Measurements from ENCODE around the gene FBXW2.

DNA sequence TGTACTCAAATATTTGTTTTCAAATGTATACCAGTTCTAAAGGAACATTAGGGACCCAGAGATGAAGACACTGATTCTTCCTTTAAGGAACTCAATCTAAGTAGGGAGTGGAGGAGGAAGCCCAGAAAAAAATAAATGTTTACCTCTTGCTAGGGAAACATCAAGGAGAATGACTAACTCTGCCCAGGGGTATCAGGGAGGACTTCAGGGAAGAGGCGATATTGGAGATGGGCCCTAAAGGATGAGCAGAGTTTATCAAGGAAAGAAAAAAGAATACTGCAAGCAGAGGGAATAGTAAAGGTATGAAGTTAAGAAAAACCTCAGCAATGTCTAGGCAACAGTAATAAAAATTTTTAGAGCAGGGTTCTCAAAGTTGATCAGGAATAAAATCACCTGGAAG is 16.4 kb downstream of the FBXW2 start:
- TF ChIP-seq, protein P1, sequence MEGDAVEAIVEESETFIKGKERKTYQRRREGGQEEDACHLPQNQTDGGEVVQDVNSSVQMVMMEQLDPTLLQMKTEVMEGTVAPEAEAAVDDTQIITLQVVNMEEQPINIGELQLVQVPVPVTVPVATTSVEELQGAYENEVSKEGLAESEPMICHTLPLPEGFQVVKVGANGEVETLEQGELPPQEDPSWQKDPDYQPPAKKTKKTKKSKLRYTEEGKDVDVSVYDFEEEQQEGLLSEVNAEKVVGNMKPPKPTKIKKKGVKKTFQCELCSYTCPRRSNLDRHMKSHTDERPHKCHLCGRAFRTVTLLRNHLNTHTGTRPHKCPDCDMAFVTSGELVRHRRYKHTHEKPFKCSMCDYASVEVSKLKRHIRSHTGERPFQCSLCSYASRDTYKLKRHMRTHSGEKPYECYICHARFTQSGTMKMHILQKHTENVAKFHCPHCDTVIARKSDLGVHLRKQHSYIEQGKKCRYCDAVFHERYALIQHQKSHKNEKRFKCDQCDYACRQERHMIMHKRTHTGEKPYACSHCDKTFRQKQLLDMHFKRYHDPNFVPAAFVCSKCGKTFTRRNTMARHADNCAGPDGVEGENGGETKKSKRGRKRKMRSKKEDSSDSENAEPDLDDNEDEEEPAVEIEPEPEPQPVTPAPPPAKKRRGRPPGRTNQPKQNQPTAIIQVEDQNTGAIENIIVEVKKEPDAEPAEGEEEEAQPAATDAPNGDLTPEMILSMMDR (IDR thresholded peaks at IDR 0.05) = no peak
- no peak for TF ChIP-seq POLR2AphosphoS5 (IDR thresholded peaks at IDR 0.05; ENCODE audit: low read depth, low read length)
- TF ChIP-seq SIN3A (IDR thresholded peaks at IDR 0.05; ENCODE audit: borderline replicate concordance, insufficient read depth, low read depth, low read length) = no peak
- TF ChIP-seq, protein P2, sequence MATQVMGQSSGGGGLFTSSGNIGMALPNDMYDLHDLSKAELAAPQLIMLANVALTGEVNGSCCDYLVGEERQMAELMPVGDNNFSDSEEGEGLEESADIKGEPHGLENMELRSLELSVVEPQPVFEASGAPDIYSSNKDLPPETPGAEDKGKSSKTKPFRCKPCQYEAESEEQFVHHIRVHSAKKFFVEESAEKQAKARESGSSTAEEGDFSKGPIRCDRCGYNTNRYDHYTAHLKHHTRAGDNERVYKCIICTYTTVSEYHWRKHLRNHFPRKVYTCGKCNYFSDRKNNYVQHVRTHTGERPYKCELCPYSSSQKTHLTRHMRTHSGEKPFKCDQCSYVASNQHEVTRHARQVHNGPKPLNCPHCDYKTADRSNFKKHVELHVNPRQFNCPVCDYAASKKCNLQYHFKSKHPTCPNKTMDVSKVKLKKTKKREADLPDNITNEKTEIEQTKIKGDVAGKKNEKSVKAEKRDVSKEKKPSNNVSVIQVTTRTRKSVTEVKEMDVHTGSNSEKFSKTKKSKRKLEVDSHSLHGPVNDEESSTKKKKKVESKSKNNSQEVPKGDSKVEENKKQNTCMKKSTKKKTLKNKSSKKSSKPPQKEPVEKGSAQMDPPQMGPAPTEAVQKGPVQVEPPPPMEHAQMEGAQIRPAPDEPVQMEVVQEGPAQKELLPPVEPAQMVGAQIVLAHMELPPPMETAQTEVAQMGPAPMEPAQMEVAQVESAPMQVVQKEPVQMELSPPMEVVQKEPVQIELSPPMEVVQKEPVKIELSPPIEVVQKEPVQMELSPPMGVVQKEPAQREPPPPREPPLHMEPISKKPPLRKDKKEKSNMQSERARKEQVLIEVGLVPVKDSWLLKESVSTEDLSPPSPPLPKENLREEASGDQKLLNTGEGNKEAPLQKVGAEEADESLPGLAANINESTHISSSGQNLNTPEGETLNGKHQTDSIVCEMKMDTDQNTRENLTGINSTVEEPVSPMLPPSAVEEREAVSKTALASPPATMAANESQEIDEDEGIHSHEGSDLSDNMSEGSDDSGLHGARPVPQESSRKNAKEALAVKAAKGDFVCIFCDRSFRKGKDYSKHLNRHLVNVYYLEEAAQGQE (IDR thresholded peaks at IDR 0.05; ENCODE audit: insufficient read depth in 1 of 2, low read depth in 2 of 2, low read length in 1 of 2) = no peak
- TF ChIP-seq TCF7L2 (IDR thresholded peaks at IDR 0.05; ENCODE audit: low read depth, low read length) = no peak
